ENCODE results near the gene SMAD3.

The SMAD3 gene

GRCh38 chr15:67097930-67098740 lies 32.7 kb downstream of the SMAD3 start:
- DNase-seq (ENCODE audit: low spot score) = peak; percentile 49

DNA sequence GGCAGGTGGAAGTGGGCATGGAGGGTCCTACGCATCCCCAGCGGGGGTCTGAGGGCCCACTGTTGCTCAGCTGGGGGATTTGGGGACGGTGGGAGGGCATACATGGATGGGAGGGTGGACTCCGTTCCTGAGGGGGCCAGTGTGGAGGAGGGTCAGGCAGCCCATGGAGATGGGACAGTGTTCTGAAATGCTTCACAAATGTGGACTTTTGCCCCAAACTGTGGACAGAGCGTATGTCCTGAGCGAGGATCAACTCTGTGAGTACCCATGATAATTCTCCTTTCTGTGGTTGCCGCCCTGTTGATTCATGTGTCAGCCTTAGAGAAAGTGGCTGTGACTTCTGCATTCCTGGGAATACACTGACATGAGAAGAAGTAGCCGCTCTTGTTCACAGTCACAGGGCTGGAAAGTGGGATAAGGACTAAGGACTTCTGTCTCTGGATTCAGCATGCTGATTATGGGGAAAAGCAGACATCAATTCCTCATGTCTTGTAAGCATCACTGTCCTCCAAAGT lies 33.4 kb downstream of the SMAD3 start:
- DNase-seq (ENCODE audit: low spot score) = no peak

DNA sequence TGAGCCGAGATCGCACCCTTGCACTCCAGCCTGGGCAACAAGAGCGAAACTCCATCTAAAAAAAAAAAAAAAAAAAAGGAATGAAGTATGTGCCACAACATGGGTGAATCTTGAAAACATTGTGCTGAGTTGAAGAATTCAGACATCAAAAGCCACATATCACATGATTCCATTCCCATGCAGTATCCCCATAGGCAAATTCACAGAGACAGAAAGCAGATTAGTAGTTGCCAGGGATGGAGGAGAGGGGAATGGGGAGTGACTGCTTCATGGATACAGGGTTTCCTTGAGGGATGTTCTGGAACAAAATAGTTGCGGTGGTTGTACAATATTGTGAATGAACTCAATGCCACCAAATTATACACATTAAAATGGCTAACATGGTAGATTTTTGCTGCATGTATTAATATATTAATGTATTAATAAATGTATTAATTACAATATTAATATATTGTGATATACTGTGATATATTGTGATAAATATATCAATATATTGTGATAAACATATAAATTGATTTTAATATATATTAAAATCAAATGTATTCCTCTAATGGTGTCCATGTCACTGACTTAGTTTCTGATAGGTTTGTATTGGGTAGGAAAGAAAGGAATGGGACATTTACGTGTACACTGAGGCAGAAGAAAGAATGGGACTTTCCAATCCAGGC lies 34.9 kb downstream of the SMAD3 start:
- no peak for DNase-seq (ENCODE audit: low spot score)

DNA sequence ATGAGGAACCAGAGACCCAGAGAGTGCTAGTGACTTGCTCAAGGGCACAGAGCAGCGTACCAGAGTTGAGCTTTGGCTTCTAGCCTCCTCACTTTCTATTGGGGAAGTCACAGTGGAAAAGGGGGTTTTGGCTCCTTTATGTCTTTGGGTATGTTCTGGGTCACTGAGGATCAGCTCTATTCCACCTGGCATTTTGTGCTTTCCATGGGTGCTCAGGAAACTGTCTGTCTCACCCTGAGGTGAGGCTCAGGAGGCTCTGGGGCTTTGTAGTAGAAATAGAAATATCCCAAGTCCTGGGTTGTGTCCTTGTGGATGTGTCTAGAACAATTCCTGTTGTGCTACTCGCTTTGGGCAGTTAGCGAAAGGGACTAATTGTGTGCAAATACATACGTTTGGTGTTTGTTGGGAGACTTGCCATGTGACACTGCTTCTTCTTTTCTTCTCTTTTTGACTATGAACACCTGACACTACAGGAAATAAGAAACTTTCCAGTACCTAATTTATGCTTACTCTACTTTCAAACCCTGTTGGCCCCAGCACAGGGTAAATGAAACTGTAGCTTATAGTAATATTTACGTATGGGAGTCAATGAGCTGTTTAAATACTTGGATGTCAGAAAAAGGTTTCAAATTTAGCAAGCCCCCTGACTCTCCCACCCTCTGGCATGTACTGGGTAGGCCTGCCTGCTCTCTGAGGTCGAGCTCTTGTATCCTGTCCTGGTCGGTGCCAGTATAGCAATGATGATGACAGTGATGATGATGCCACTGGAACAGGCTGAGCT lies 35.6 kb downstream of the SMAD3 start:
- DNase-seq (ENCODE audit: low spot score) = no peak

DNA sequence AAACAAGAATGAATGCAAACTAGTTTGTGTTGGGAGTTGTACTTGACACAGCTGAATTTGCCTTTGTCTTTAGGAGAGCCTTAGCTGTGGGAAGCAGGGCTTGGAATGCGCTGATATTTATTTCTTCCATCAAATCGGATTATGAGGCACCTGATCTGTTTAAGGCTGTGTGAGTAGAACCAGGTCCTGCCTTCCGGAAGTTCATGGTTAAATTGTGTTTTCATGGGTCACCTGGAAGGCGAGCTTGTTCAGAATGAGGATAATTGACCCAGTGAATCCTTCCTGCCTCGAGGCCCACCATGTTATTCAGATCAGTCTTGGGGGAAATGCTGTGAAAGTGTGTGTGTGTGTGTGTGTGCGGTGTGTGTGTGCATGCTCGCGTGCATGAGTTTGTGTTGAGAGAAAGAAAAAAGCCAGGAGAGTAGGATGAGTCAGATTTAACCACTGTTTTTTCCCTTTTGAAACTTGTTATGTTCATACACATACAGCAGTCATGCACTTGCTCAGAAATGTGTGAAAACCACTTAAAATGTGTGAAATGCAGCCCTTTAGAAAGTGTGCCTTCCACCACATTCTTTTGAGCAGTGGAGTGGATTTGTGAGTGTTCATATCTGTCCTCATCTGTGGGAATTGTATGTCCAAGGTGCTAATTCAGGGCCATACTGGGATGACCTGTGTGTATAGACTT lies 36.7 kb downstream of the SMAD3 start:
- DNase-seq (ENCODE audit: low spot score) = peak; percentile 87

- DNase-seq (ENCODE audit: low spot score) = no peak
Observed at GRCh38 chr15:67102599-67102929, 37.2 kb downstream of the SMAD3 start.

DNA sequence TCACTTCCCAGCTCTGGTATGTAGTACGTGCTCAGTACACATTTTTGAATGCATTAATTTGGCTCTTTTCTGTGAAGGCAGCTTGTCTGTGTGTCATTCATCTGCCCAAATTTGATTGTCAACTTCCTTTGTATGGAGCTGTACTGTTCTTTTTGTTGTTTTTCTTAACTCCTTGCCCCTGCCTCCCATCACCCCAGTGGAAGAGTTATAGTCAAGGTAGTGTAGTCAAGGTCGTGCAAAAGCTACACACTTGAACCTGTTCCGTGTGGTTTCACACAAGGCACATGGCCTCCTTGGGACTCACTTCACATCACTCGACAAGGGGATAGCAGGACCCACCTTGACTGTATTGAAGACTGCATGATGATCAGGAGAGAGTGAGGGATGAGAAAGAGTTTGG lies 37.6 kb downstream of the SMAD3 start:
- DNase-seq (ENCODE audit: low spot score) = no peak

- no peak for DNase-seq (ENCODE audit: low spot score)
Observed at GRCh38 chr15:67103432-67103831, 38.0 kb downstream of the SMAD3 start.

DNA sequence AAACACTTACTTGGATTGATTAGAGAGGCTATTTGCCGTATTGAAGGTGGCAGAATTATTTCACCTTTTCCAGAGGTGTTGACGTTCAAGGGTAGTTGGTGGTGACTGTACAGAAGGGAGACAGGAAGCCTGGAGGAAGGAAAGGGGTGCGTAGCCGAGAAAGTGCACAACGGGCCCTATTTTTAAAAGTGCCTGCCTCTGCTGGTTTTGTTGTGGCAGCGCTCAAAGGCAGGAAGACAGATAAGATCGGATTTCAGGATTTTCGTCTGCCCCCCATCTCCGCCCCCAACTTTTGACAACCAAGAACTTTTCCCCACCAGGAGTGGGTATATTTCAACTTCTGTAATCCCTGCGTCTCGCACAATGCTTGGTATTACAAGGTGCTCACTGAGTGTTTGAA lies 38.5 kb downstream of the SMAD3 start:
- DNase-seq (ENCODE audit: low spot score) = no peak

- DNase-seq (ENCODE audit: low spot score) = no peak
Observed at GRCh38 chr15:67104510-67104909, 39.1 kb downstream of the SMAD3 start.

DNA sequence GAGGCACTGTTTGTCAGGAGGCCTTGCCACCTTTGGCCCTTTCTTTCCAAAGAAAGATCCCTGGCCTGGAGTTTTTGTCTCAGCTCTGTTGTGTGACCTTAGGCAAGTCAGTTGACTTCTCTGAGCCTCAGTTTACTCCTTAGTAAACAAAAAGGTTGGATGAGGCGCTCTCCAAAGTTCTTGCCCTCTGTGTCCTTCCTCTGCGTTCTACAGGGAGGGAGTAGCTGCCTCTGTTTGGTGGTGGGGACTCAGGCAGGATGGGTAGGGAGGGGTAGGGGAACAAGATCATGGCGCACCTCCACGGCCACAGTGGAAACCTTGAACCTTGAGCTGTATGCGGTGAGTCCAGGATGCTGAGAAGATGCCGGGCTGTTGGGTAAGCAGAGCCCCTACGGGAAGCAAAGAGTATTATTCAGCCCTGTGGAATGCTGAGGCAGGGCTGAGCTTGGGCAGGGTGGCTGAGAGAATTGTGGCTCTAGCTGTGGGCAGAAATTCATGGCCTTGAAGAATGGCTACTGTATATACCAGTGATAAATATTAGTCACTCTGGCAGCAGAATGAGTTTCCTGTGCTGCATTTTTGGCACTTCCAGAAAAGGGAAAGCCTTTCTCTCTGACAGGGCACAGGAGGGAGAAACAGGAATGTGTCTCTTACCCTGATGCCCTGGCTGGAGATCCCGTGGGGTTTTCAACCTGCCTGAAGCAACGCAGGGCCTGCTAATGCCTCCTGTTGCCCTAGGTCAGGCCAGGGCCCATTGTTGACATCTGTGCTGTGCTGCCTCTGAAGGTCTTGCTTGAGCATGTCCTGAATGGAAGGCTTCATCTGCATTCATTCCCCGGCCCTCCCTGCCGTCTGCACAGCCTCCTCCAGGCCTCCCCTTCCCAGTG lies 39.9 kb downstream of the SMAD3 start:
- no peak for DNase-seq (ENCODE audit: low spot score)

GRCh38 chr15:67105991-67106763 lies 40.8 kb downstream of the SMAD3 start:
- no peak for DNase-seq (ENCODE audit: low spot score)

GRCh38 chr15:67106764-67107013 lies 41.3 kb downstream of the SMAD3 start:
- DNase-seq (ENCODE audit: low spot score) = no peak

GRCh38 chr15:67107014-67107812 lies 41.8 kb downstream of the SMAD3 start:
- DNase-seq (ENCODE audit: low spot score) = peak; percentile 48

- DNase-seq (ENCODE audit: low spot score) = no peak
Observed at GRCh38 chr15:67108122-67108961, 42.9 kb downstream of the SMAD3 start.

DNA sequence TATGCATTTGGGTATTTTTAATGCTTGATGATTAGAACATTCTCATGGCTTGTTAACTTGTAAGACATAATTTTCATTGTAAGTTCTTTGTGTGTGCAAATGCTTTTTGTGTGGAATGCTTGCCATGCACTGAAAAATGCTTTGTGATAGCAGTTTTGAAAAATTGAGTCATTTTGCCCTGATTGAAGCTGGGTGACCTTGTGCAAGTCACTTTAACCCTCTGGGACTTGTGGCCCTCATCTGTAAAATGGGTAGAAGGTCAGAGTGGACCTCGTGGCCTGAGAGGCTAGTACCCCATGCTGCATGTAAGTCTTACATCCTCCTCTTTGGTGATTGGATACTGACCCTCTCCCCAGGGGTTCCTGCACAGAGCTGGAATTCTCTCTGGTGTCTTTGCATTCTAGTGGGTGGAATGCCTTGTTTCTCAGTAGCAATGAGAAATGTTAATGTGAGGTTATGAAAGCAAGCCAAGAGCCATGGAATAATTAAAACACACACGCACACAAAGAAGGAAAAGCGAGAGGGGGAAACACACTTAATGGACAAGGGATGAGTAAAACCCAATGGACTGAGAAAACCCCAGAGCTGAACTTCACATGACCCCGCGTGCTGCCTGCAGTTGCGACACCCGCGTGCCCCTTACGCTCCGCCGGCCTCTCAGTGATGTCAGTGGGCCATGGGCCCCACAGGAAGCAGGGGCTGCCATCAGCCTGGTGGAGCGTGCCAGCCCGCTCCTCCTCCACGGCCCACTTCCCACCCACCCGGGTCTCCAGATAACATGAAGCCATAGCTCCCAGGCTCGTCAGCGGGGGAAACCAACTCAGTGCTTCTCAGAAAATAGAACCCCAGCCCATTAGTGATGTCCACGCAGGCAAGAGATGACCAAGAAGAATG lies 44.0 kb downstream of the SMAD3 start:
- DNase-seq (ENCODE audit: low spot score) = no peak

- DNase-seq (ENCODE audit: low spot score) = no peak
Observed at GRCh38 chr15:67110361-67110781, 45.0 kb downstream of the SMAD3 start.
